Measurements from ENCODE around the gene STK17A.

GRCh38 chr7:43658718-43659548 is 76.0 kb downstream of the STK17A start:
- TF ChIP-seq CTCF (IDR thresholded peaks at IDR 0.05) (no peak), POLR2A (IDR thresholded peaks at IDR 0.05) (no peak)
